Measurements from ENCODE around the gene MYO1D.

The MYO1D gene

GRCh38 chr17:32861981-32862380 is 14.9 kb downstream of the MYO1D start:
- DNase-seq (ENCODE audit: insufficient read length, low spot score) (no peak), FAIRE-seq (no peak)

- no peak for DNase-seq (ENCODE audit: insufficient read length, low spot score)
- FAIRE-seq, result no peak
These were observed 16.9 kb downstream of the MYO1D start for GRCh38 chr17:32859857-32860525.

- FAIRE-seq (no peak), DNase-seq (ENCODE audit: insufficient read length, low spot score) (no peak)
These were observed 21.3 kb downstream of the MYO1D start for GRCh38 chr17:32855620-32856019.

- FAIRE-seq, result no peak
- no peak for DNase-seq (ENCODE audit: insufficient read length, low spot score)
These were observed 22.0 kb downstream of the MYO1D start for GRCh38 chr17:32854832-32855389.

- no peak for DNase-seq (ENCODE audit: insufficient read length, low spot score)
- no peak for FAIRE-seq
These were observed 22.7 kb downstream of the MYO1D start for GRCh38 chr17:32854207-32854606.

GRCh38 chr17:32852811-32853210 is 24.1 kb downstream of the MYO1D start:
- DNase-seq (ENCODE audit: insufficient read length, low spot score) (no peak), FAIRE-seq (no peak)

GRCh38 chr17:32849879-32850278 is 27.0 kb downstream of the MYO1D start:
- FAIRE-seq (no peak), DNase-seq (ENCODE audit: insufficient read length, low spot score) (no peak)

- DNase-seq (ENCODE audit: insufficient read length, low spot score) (no peak), FAIRE-seq (no peak)
These were observed 28.9 kb downstream of the MYO1D start for GRCh38 chr17:32847977-32848376.

- no peak for FAIRE-seq
- no peak for DNase-seq (ENCODE audit: insufficient read length, low spot score)
These were observed 30.8 kb downstream of the MYO1D start for GRCh38 chr17:32846143-32846542.

GRCh38 chr17:32840241-32840640 is 36.7 kb downstream of the MYO1D start:
- FAIRE-seq (no peak), DNase-seq (ENCODE audit: insufficient read length, low spot score) (no peak)

GRCh38 chr17:32836527-32836926 is 40.4 kb downstream of the MYO1D start:
- FAIRE-seq (no peak), DNase-seq (ENCODE audit: insufficient read length, low spot score) (no peak)

- DNase-seq (ENCODE audit: insufficient read length, low spot score) (no peak), FAIRE-seq (no peak)
These were observed 41.6 kb downstream of the MYO1D start for GRCh38 chr17:32835291-32835761.

GRCh38 chr17:32834104-32834503 is 42.8 kb downstream of the MYO1D start:
- no peak for FAIRE-seq

GRCh38 chr17:32833526-32833925 is 43.4 kb downstream of the MYO1D start:
- DNase-seq (ENCODE audit: insufficient read length, low spot score), result no peak
- FAIRE-seq, result no peak

More at GRCh38 chr17:32834104-32834503, 42.8 kb downstream of the MYO1D start:
- DNase-seq (ENCODE audit: insufficient read length, low spot score), result no peak

- FAIRE-seq, result no peak
These were observed 43.8 kb downstream of the MYO1D start for GRCh38 chr17:32833076-32833475.

GRCh38 chr17:32831627-32832243 is 45.2 kb downstream of the MYO1D start:
- no peak for DNase-seq (ENCODE audit: insufficient read length, low spot score)
- FAIRE-seq, result no peak

More at GRCh38 chr17:32833076-32833475, 43.8 kb downstream of the MYO1D start:
- no peak for DNase-seq (ENCODE audit: insufficient read length, low spot score)

GRCh38 chr17:32831223-32831622 is 45.7 kb downstream of the MYO1D start:
- DNase-seq (ENCODE audit: insufficient read length, low spot score) (no peak), FAIRE-seq (no peak)

GRCh38 chr17:32828822-32829221 is 48.1 kb downstream of the MYO1D start:
- no peak for FAIRE-seq
- DNase-seq (ENCODE audit: insufficient read length, low spot score), result no peak

GRCh38 chr17:32827227-32827626 is 49.7 kb downstream of the MYO1D start:
- no peak for FAIRE-seq

GRCh38 chr17:32826076-32826475 is 50.8 kb downstream of the MYO1D start:
- DNase-seq (ENCODE audit: insufficient read length, low spot score) (no peak), FAIRE-seq (no peak)

More at GRCh38 chr17:32827227-32827626, 49.7 kb downstream of the MYO1D start:
- DNase-seq (ENCODE audit: insufficient read length, low spot score), result no peak

- DNase-seq (ENCODE audit: insufficient read length, low spot score), result no peak
These were observed 52.6 kb downstream of the MYO1D start for GRCh38 chr17:32824334-32824733.

GRCh38 chr17:32822996-32823395 is 53.9 kb downstream of the MYO1D start:
- FAIRE-seq, result no peak
- DNase-seq (ENCODE audit: insufficient read length, low spot score), result no peak

More at GRCh38 chr17:32824334-32824733, 52.6 kb downstream of the MYO1D start:
- FAIRE-seq, result no peak

Data from HTR-8/SVneo (cell line).